Glutamatergic neuron (in vitro differentiated cells): Measurements from ENCODE around the gene AAMP. TPM values are rescaled to one million over a fixed set of nuclear protein-coding genes. Genes with fewer than 3 reads are reported as not detected.
A peak's percentile ranks its signal among the peaks of the same experiment; 100 is the strongest.

ENCODE experiments used
- DNase-seq: peaks from one replicate; pipeline ENCODE4 v3.0.0; 2022
- H3K27ac Mint-ChIP-seq: one replicate; pipeline ENCODE4 v1.8.0; 2020; ENCODE audit warnings: mild to moderate bottlenecking, mixed read lengths, inconsistent platforms; ENCODE audit not compliant: unreplicated experiment
- H3K27me3 Mint-ChIP-seq: one replicate; pipeline ENCODE4 v1.8.0; 2020; ENCODE audit warnings: mild to moderate bottlenecking, moderate library complexity, mixed read lengths, inconsistent platforms; ENCODE audit not compliant: unreplicated experiment
- H3K36me3 Mint-ChIP-seq: one replicate; pipeline ENCODE4 v1.8.0; 2020; ENCODE audit warnings: mild to moderate bottlenecking, mixed read lengths, inconsistent platforms; ENCODE audit not compliant: unreplicated experiment
- H3K4me1 Mint-ChIP-seq: one replicate; pipeline ENCODE4 v1.8.0; 2020; ENCODE audit warnings: mild to moderate bottlenecking, low read depth, mixed read lengths, inconsistent platforms; ENCODE audit not compliant: unreplicated experiment
- H3K4me3 Mint-ChIP-seq: one replicate; pipeline ENCODE4 v1.8.0; 2020; ENCODE audit warnings: mild to moderate bottlenecking, mixed read lengths, inconsistent platforms; ENCODE audit not compliant: unreplicated experiment
- H3K9me3 Mint-ChIP-seq: one replicate; pipeline ENCODE4 v1.8.0; 2020; ENCODE audit warnings: mild to moderate bottlenecking, moderate library complexity, mixed read lengths, inconsistent platforms; ENCODE audit not compliant: unreplicated experiment
- CTCF ChIP-seq: fragments of 200-600 bp; sonication (generic); IDR thresholded peaks from one replicate; pipeline ENCODE4 v1.5.0; 2021; ENCODE audit not compliant: partially characterized antibody, unreplicated experiment
- total RNA-seq: library from RNA; stranded (reverse); fragmentation: NEBNext Ultra II Directional; extraction: Animal tissue kit (Norgen Biotek cat#: 25700); gene quantifications from one replicate; pipeline ENCODE4 v1.2.1, GENCODE V29; 2021; ENCODE audit not compliant: unreplicated experiment

AAMP gene
- total RNA-seq, 1 donor from 2014 or later: 64.6 TPM

- peak within 1 kb of the TSS; percentile 95 for H3K27ac Mint-ChIP-seq
- peaks cover 28% of the 10 kb centered on the region for H3K4me1 Mint-ChIP-seq
- DNase-seq: peak; percentile 63
- no peak for TF ChIP-seq CTCF
- peaks cover 14% of the 10 kb centered on the region for H3K27me3 Mint-ChIP-seq
- H3K4me3 Mint-ChIP-seq: peak within 1 kb of the TSS; percentile 80
- H3K9me3 Mint-ChIP-seq: peaks cover 2% of the 10 kb centered on the region
- peaks cover 4% of the 10 kb centered on the region for H3K36me3 Mint-ChIP-seq
These were observed 9.1 kb downstream of the AAMP start, which contains the start of gene GPBAR1 for GRCh38 chr2:218260742-218261422. Gene GPBAR1, plus strand, starts transcription at chr2:218261015. Its CDS starts 1,710 bp downstream, at chr2:218262725.

- Mint-ChIP-seq H3K4me3 (peak overlapping the region; percentile 42), H3K27ac (peak overlapping the region; percentile 71), H3K36me3 (peaks cover 4% of the 10 kb centered on the region), H3K4me1 (peaks cover 28% of the 10 kb centered on the region), H3K9me3 (peaks cover 1% of the 10 kb centered on the region), H3K27me3 (peaks cover 14% of the 10 kb centered on the region)
- TF ChIP-seq CTCF: no peak
- DNase-seq: no peak
These were observed 9.8 kb downstream of the AAMP start for GRCh38 chr2:218260166-218260565.

GRCh38 chr2:218259099-218259961, 10.6 kb downstream of the AAMP start:
- DNase-seq: no peak
- peaks cover 14% of the 10 kb centered on the region for H3K27me3 Mint-ChIP-seq
- H3K27ac Mint-ChIP-seq: peak overlapping the region; percentile 79
- H3K4me1 Mint-ChIP-seq: peaks cover 28% of the 10 kb centered on the region
- peaks cover 1% of the 10 kb centered on the region for H3K9me3 Mint-ChIP-seq
- H3K4me3 Mint-ChIP-seq: peak overlapping the region; percentile 60
- no peak for TF ChIP-seq CTCF
- H3K36me3 Mint-ChIP-seq: peaks cover 4% of the 10 kb centered on the region

- no peaks in the 10 kb centered on the region for H3K36me3 Mint-ChIP-seq
- H3K9me3 Mint-ChIP-seq: peaks cover 1% of the 10 kb centered on the region
- peak; percentile 46 for DNase-seq
- H3K4me3 Mint-ChIP-seq: no peak overlapping the region
- H3K27ac Mint-ChIP-seq: no peak overlapping the region
- peaks cover 12% of the 10 kb centered on the region for H3K27me3 Mint-ChIP-seq
- peak; percentile 66 for TF ChIP-seq CTCF
- peaks cover 28% of the 10 kb centered on the region for H3K4me1 Mint-ChIP-seq
These were observed 12.5 kb downstream of the AAMP start for GRCh38 chr2:218257390-218257981.
